Activated CD8-positive, alpha-beta memory T cell treated with anti-CD3 and anti-CD28 coated beads for 1 hour (primary cell): ENCODE measurements around the gene CCR4.
"Not testable (repeated sequence)": the region's sequence is repeated elsewhere in the genome, so short reads cannot be mapped to it uniquely, and the experiment has no call there.

Experiments
- DNase-seq, 2 donors: peaks; one replicate each; pipeline ENCODE4 v3.0.0-alpha.2; 2020; ENCODE audit warnings: low read depth in 1 of 2; ENCODE audit errors: extremely low read depth in 1 of 2

CCR4 gene

DNA sequence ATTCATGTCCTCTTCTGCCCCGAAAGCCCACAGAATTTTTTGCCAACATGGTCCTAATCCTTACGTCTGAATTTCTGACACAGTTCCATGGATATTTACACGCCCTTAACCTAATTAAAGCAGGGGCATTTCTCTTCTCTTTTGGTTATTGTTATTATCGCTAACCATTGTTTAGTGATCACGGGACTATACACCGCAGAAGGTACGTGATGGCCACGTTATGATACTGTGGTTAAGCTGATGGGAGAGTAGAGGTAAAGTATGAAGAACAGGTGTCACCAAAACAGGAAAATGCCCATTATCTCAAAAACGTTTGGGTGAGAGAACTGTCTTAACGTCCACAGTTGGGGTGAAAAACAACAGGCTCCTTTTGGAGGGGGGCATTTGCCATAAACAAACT is 26.4 kb downstream of the CCR4 start:
- no peak for DNase-seq

DNA sequence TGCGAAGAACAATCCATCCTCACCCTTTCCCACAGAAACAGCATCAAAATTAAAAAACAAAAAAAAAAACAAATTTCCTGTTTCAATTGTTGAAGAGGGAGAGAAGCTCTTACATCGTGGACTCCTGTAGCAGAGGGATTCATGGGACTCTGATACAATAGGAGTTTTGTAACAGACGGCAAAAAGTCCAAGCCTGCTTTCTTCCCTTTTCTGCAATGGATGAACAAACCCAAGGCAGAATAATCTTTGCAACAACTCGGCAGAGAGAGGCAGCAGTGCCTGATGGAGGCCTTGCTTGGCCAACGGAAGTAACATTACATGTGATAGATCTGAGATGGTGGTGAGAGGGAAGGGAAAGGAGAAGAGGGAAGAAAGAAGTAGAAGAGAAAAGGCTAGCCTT is 26.9 kb downstream of the CCR4 start:
- no peak for DNase-seq

DNA sequence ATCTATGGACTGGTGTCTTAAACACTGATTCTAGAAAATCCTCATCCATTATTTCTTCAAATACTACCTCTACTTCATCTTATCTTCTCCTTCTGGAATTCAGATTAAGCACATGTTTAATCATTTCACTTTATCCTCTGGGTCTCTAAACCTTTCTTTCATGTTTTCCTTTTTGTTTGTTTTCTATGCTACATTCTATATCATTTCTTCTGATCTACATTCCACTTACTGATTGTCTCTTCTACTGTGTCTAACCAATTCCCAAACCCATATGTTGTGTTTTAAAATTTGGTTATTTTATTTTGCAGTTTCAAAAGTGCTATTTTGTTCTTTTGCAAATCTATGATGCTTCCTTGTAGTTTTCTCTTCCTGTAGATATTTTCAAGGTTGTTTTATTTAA is 31.7 kb downstream of the CCR4 start:
- DNase-seq, result no peak

DNA sequence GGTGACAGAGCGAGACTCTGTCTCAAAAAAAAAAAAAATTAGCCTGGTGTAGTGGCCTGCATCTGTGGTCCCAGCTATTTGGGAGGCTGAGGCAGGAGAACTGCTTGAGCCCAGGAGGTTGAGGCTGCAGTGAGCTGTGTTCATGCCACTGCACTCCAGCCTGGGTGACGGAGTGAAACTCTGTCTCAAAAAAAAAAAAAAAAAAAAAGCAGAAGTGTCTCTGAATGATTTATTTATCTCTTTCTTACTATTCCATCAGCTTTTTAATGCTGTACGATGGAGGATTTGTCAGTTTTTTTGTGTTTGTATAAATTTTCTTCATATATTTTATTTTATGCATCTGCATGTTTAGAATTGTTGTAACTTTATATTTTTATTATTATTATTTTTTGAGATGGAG is 33.5 kb downstream of the CCR4 start:
- not testable (repeated sequence) for DNase-seq

DNA sequence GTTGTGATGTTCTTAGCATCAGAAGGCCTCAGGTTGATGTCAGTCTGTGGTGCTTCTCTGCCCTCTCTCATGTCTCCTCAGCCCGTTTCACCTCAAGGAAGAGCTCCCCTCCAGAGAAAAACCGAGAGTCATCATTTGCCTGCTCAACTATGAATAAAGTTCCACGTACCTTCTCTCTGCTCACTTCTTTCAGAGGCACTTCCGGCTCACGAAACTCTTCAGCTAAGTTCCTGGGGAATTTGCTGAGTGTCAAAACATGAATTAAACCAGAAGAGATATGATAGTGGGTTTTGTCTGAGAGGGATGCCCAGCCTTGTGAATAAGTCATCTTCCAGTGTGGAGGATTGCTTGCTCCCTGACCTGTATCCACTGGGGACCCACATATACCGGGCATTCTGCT is 37.7 kb downstream of the CCR4 start:
- DNase-seq, result no peak

DNA sequence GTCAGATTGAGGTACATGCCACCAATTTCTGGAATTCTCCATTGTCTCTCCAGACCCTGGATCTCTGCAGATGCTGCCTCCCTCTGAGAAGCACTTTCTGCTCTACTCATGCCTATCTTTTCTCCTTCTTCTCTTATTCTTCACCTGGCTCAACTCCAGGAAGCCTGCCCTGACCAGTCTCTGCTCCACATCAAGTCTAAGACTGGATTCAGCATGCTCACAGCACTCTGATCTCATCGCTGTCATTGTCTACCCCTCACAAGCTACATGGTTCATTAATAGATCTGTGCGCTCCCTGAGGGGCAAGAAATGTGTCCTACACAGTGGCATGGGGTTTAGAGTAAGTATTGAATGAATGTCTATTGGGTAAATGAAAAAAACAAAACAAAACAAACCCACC is 38.7 kb downstream of the CCR4 start:
- DNase-seq, result no peak

DNA sequence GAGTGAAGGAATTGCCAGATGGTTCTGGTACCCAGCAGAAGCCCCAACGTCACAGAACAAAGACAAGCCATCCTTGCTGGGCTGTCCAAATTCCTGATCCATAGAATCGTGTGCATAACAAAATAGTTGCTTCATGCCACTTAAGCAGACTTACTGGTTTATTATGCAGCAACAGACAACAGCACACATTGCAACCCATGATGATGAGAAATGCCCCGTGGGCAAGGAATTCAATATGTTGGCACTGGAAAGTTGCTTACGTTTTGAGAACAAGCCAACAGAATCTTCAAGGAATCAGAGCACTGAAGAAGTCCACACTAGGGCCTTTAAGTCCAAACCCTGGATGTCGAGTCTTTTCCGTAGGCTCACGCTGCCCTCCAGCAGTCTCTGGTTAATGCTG is 40.3 kb downstream of the CCR4 start:
- DNase-seq, result no peak

DNA sequence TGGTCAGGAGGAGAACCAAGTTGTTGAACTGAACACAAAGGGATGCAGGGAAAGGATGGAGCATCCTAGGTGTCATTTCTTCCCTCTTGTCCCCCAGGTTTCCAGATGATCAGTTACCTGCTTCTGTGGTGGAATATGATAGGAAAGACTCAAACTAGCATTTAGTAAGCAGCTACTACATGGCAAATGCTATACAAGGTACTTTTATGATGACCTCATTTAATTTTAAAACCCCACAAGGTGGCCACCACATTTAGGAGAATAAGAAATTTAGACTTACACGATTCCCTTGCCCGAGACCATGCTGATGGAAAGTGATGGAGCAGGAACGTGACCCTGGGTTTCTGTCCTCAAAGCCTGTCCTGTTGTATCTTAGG is 40.9 kb downstream of the CCR4 start:
- DNase-seq, result no peak

DNA sequence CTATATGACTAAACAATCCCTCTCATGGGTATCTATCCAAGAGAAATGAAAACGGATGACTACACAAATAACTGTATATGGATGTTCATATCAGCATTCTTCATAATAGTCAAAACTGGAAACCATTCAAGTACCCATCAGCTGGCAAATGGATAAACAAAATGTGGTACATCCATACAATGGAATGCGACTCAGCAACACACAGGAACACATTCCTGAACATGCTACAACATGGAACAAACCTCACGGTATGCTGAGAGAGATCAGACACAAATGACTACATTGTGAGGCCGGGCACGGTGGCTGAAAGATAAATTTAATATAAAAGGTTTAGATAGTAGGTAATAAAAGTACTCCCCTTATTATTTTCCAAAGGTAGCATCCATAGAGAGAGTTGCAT is 42.6 kb downstream of the CCR4 start:
- no peak for DNase-seq

DNA sequence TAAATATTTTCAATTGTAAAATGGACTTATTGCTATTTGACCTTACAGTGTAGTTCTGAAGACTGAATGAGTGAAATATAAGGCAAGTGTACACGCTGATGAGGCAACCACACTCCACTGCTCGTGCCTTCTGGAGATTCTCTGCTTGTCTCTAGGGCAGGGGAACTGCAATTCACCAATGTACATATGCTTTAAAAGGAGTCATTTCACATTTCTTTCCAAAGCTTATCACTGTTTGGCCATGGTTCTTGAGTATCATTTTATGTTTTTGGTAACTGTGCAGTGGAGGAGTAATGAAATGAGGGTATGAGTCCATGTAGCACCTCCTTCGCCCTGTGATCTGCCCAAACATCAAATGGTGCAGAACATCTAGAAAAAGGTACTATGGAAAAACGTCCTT is 43.7 kb downstream of the CCR4 start:
- no peak for DNase-seq

DNA sequence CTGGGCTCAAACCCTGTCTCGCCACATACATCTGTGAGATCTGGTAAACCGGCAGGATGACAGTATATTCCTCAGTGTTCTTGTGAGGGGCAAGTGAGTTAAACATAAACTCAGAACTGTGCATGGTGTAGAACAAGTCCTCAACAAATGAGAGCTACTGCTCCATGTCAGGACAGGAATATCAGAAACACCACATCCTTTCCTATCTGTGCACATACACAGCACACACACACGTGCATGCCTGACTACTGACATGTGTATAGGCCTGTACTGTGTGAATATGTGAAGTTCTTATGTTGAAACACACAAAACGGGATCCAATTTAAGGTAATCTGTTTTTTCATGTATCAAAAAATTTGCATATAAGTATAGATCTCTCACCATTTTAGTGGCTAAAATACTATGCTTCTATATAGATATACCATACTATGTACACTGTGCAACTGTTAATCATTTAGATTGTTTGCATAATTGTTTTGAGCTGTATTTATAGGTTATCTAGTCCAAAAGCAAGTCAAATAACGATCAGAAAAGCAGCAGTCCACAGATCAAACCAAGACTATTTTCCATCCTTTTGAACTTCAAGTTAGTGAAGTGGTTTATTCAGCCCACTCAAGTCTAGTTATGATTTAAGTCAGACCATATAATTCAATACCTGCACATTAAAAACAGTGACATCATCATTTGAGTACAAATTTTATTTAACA is 44.8 kb downstream of the CCR4 start:
- no peak for DNase-seq

DNA sequence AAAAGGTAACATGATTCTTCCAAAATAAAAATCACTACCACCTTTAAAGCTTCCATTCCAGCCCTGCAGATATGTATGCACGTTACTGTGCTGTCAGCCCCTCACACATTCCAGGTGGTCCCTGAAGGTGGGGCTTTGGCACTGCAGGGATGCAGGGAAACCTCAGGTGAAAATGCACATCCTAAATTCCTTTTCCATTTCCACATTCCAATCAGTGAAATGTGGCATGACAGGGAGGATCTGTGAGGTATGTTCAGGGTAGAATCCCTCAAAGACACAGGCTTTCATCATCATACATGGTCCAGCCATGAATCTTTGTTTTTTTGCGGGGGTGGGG is 45.3 kb downstream of the CCR4 start:
- no peak for DNase-seq

DNA sequence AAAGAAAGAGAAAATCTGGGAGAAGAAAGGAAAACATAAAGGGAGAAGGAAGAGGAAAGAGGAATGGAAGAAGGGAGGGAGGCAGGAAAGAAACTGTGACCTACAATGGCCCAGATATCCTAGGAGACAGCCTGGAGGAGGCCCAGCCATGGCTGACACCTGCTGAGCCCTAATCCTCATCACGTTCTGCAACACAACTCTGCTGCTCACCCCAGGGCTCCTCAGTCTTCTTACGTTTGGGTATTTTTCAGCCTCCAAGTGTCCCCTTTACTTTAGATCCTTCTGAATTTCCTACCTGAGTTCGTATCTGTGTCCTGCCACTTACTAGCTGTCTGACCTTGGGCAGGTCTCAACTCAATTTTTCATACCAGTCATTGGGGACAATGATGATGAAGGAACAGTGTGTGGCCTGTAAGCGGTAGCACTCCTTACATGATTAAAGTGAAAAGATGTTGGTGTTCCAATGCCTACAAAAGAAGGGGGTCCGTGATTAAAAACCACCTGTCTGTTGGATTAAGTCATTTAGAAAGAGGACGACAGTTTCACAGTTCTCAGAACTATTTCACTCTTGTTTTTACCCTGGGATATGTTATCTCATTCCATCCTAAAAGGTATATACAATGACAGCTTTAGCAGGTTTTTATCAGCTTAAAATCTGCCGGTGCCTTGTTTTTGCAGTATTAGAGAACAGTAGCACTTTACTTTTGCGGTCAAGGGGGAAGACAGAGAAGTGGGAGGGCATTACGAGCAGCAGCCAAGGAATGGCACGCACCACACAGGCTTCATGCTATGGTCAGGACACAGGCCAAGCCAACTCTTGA is 47.4 kb downstream of the CCR4 start:
- DNase-seq, result no peak

DNA sequence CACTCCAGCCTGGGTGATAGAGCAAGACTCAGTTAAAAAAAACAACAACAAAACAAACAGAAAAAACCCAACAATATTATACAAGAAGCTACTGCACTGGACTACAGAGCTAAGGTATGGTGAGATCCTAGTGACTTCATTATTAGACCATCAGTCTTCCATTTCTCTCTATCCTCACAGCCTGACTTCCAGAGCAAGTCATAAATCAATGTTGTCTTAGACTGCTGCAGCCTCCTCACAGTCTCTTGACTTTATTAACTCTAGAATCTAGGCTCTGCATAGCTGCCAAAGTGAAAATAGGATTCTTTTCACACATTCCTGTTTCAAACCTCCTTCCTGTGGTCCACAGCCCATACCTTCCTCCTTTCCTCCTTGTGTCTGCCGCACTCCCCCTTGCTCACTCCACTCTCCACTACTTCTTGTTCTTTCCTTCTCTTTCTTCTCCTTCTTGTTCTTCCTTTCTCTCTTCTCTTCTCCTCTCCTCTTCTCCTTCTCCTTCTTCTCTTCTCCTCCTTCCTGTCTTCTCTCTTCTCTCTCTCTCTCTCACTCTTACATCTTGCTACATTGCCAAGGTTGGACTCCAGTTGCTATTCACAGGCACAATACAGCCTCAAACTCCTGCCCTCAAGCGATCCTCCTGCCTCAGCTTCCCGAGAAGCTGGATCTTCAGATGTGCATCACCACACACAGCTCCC is 49.4 kb downstream of the CCR4 start:
- DNase-seq, result no peak

DNA sequence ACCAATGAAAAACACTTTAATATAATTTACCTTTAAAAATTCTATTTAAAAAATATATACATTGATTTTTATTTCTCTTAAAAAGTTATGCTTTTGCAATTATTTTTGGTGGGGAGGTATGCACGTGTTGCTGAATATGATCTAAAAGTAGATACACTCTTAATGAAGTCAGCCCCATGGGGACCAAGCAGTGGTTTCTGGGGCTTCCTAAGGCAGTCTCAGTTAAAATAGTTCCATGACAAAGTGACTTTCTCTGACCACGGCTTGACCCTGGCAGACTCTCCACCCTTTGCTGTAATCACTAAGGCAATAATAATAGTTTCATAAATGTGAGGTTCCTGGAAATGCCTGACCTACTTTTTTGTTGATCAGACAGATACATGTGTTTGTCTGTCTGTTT is 50.4 kb downstream of the CCR4 start:
- no peak for DNase-seq

DNA sequence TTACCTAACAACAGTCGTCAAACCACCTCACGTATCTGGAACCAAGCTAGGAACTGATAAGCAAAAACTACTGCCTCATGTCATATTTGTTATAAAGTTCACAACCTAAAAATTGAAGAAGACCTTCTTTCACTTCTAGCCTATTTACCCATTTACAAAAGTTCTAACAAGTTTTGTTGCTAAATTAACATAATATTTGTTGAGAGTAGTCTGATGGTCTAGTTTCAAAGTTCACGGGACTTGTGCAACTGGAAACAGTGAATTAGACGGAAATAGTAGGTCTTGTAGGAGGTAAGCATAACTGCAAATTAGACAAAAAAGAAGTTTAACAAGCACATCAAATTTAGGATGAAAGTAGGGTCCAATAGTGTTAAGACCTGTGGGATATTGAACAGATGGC is 51.9 kb downstream of the CCR4 start:
- DNase-seq, result no peak

DNA sequence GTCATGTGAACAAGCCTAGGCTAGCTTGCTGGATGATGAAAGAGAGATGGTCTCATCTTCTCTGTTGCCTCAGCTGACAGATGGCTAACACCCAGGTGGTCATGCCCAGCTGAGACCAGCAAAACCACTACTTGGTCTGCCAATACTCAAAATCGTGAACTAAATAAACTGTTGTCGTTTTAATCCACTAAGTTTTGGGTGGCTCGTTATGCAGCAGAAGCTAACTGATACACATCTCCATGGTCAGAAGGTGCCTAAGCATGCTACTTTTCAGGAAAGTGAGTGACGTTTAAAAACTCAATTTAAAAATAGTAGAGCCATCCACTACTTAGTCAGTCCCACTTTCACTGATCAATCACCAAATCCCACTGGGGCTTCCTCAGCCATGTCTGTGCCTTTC is 52.8 kb downstream of the CCR4 start:
- no peak for DNase-seq

DNA sequence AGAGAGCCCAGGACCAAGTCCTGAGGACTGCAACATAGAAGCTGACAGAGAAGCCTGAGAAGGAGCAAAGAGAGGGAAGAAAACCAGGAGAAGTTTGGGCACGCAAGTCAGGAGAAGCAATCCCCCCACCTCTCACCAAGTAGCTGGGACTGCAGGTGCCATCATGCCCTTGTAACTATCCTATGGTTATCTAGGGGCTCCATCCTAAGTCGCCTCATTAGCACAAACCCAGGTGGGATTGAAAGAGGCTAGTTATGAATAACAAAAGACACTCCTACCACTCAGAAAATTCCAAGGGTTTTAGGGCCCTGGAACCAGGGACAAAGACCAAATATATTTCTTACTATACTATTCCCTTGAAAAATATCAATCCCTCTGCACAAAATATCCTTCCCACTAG is 53.5 kb downstream of the CCR4 start:
- no peak for DNase-seq
